SU-DHL-6 (cell line): ENCODE data around the gene EFS.

ENCODE experiments used
- H2AFZ ChIP-seq: fragments of 200-600 bp; sonication (generic); 2 replicates; pipeline ENCODE4 v1.6.1; 2014; ENCODE audit warnings: low read depth, mild to moderate bottlenecking, moderate library complexity, mixed read lengths, antibody characterized with exemption, low read length; ENCODE audit not compliant: severe bottlenecking
- H3F3A ChIP-seq: fragments of 200-600 bp; shearing (Covaris generic); 2 replicates; pipeline ENCODE4 v1.6.0; 2016; ENCODE audit warnings: antibody characterized with exemption, mild to moderate bottlenecking; ENCODE audit not compliant: insufficient read depth
- H3K27ac ChIP-seq: fragments of 200-600 bp; sonication (generic); 2 replicates; pipeline ENCODE4 v1.5.1; 2016; ENCODE audit warnings: low read depth, mild to moderate bottlenecking, low read length, moderate library complexity, mixed read lengths
- H3K27me3 ChIP-seq: fragments of 200-600 bp; sonication (generic), shearing (Covaris generic); 2 replicates; pipeline ENCODE4 v1.6.0; 2014; ENCODE audit warnings: mild to moderate bottlenecking, low read length
- H3K36me3 ChIP-seq: fragments of 200-600 bp; sonication (generic); 2 replicates; pipeline ENCODE4 v1.6.1; 2014; ENCODE audit warnings: mild to moderate bottlenecking, low read length, mixed read lengths
- H3K4me2 ChIP-seq: fragments of 300-600, 200-600 bp; shearing (Covaris generic), sonication (generic); 2 replicates; pipeline ENCODE4 v1.6.0; 2014; ENCODE audit warnings: low read length, low read depth, mild to moderate bottlenecking; ENCODE audit not compliant: poor library complexity, severe bottlenecking
- H3K4me3 ChIP-seq: fragments of 200-600 bp; sonication (generic); 2 replicates; pipeline ENCODE4 v1.5.1; 2014; ENCODE audit warnings: antibody characterized with exemption, low read length, mild to moderate bottlenecking, mixed read lengths; ENCODE audit not compliant: insufficient read depth, poor library complexity, severe bottlenecking
- H3K79me2 ChIP-seq: fragments of 200-600 bp; sonication (generic); 2 replicates; pipeline ENCODE4 v1.6.1; 2014; ENCODE audit warnings: mild to moderate bottlenecking, low read length, moderate library complexity; ENCODE audit not compliant: insufficient read depth
- H3K9ac ChIP-seq: fragments of 200-600 bp; sonication (generic); 2 replicates; pipeline ENCODE4 v1.7.0; 2014; ENCODE audit warnings: mild to moderate bottlenecking, low read length
- H3K9me2 ChIP-seq: fragments of 200-600 bp; sonication (generic); replicated peaks from 2 replicates; pipeline ENCODE4 v1.6.1; 2014; ENCODE audit warnings: low read length; ENCODE audit not compliant: insufficient read depth
- H3K9me3 ChIP-seq: fragments of 200-600 bp; sonication (generic); 2 replicates; pipeline ENCODE4 v1.6.1; 2014; ENCODE audit warnings: low read length, mixed read lengths; ENCODE audit not compliant: insufficient read depth
- H4K20me1 ChIP-seq: fragments of 200-600 bp; sonication (generic); 2 replicates; pipeline ENCODE4 v1.6.1; 2014; ENCODE audit warnings: low read depth, mild to moderate bottlenecking, antibody characterized with exemption, low read length, moderate library complexity, mixed read lengths
- CTCF ChIP-seq: fragments of 200-600 bp; sonication (generic); IDR thresholded peaks from one replicate; pipeline ENCODE4 v1.5.1; 2017; ENCODE audit warnings: antibody characterized with exemption, mild to moderate bottlenecking, low read length, moderate library complexity; ENCODE audit not compliant: insufficient read depth, poor library complexity, severe bottlenecking
- EZH2phosphoT487 ChIP-seq: fragments of 200-600 bp; sonication (generic), shearing (Covaris generic); conservative IDR thresholded peaks from 2 replicates; pipeline ENCODE4 v1.6.1; 2018; ENCODE audit warnings: mild to moderate bottlenecking, antibody characterized with exemption, low read length, moderate library complexity, mixed read lengths

EFS gene

DNA sequence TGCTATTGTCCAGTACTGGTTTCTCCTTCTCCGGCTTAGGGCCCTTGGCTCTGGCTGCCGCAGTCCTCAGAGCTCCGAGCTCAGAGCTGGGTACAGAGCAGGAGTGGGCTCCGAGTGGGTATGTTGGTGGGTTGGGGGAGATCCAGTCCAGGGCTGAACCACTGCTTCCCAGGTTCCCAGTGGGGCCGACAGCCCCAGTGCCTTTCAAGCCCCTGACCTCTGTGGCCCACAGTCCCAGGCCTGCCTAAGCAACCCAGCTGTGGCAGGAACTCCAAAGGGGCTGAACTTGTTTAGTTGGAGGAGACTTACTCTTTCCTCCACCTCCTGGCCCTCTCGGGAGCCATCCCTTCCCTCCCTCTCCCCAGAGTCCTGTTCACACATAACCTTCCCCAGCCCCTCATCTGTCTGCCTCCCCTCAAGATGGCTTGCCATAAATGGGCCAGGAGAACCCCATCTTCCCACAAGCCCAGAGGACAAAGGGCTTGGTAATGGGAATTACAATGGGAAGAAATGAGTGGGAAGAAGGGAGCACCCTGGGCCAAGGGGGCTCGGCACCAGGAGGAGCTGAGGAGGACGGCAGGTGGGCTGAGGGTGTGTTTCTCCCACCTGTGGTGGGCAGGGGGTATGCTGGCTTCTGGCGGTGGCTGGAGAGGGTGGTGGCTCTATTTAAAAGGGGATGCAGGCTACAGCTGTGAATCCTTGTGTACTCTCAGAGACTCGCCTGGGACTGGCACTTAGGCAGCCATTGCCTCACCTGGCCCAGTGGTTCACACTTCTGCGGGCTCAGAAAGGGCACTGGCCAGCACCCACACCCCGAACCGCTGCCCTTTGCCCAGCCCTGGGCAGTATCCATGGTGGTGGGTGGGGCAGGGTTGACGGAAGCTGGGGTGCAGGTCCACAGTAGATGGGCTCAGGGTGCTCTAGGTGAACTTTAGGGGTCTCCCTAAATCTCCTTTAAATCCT, 46.9 kb upstream of the EFS start:
- H3K9me3 ChIP-seq = no peaks in the 10 kb centered on the region
- no peaks in the 10 kb centered on the region for H3K36me3 ChIP-seq
- TF ChIP-seq CTCF = no peak
- no peak for TF ChIP-seq EZH2phosphoT487
- no peaks in the 10 kb centered on the region for H4K20me1 ChIP-seq
- H2AFZ ChIP-seq = no peak overlapping the region
- H3F3A ChIP-seq = no peaks in the 10 kb centered on the region
- no peak overlapping the region for H3K4me2 ChIP-seq
- H3K79me2 ChIP-seq = no peaks in the 10 kb centered on the region
- no peaks in the 10 kb centered on the region for H3K27me3 ChIP-seq
- no peak overlapping the region for H3K4me3 ChIP-seq
- H3K9ac ChIP-seq = no peak overlapping the region
- H3K9me2 ChIP-seq = no peaks in the 10 kb centered on the region
- no peak overlapping the region for H3K27ac ChIP-seq

DNA sequence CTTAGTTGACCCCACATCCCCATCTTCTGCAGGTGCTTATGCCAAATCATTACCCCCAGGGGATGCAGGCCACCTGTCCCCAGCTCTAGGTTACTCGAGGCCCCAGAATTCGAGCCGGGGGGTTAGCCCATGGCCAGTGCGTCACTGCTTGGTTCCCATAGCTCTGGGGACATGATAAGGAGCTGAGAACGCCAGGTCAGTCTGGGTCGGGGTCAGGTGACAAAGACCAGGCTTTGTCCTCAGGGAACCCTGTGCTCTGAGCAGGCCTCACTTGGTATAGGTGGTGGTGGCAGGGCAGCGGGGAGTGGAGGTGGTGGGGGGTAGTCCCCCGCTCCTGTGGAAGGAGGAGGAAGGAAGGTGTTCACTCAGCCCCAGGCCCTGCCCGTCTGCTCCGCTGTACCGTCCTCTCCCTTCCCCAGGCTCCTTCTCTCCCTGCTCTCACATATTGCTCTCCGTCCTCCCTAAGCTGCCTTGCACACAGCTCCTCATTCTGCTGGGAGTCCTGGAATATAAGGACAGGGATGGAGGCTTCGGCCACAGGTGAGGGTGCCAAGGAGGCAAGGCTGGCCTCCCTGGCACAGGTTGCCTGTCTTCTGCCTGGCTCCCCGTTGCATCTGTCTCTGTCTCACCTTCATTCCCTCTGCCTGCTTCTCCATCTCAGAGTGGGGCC, 45.1 kb upstream of the EFS start:
- Histone ChIP-seq H3K9ac (no peak overlapping the region), H3K4me3 (no peak overlapping the region), H3K4me2 (no peak overlapping the region), H4K20me1 (no peaks in the 10 kb centered on the region), H3K9me3 (no peaks in the 10 kb centered on the region), H3K27me3 (no peaks in the 10 kb centered on the region), H3K27ac (no peak overlapping the region), H3F3A (no peaks in the 10 kb centered on the region), H2AFZ (no peak overlapping the region), H3K79me2 (no peaks in the 10 kb centered on the region), H3K9me2 (no peaks in the 10 kb centered on the region), H3K36me3 (no peaks in the 10 kb centered on the region)
- TF ChIP-seq CTCF (no peak), EZH2phosphoT487 (no peak)

DNA sequence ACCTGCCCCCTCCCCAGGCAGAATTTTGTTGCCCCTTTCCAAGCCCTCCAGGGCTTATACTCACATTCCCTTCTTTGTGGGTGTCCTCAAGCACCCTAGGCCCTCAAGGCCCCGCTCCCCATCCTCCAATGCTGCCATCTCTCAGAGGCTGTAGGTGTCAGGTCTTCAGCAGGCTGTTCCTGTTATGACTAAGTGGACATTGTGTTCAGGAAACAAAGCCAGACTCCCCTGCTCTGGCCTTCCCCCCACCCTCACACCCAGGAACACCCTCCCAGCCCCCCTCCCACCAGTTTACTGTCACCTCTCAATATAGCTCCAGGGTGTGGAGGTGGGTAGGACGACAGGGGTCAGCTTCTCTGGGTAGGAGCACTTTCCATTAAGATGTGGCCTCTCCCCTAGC, 44.5 kb upstream of the EFS start:
- Histone ChIP-seq H3K4me3 (no peak overlapping the region), H3K79me2 (no peaks in the 10 kb centered on the region), H3K9ac (no peak overlapping the region), H3K9me2 (no peaks in the 10 kb centered on the region), H2AFZ (no peak overlapping the region), H3K4me2 (no peak overlapping the region), H3F3A (no peaks in the 10 kb centered on the region), H4K20me1 (no peaks in the 10 kb centered on the region), H3K27ac (no peak overlapping the region), H3K36me3 (no peaks in the 10 kb centered on the region), H3K9me3 (no peaks in the 10 kb centered on the region), H3K27me3 (no peaks in the 10 kb centered on the region)
- no peak for TF ChIP-seq CTCF
- no peak for TF ChIP-seq EZH2phosphoT487
